HG02571 (cell line): ENCODE data around the gene CCZ1B.
"Not testable (repeated sequence)": the region's sequence is repeated elsewhere in the genome, so short reads cannot be mapped to it uniquely, and the experiment has no call there.

Source experiments
- ATAC-seq: cut with Tn5 transposase; IDR thresholded peaks from one replicate; pipeline ENCODE4 v1.9.1; 2021; ENCODE audit warnings: mild to moderate bottlenecking, moderate library complexity; ENCODE audit not compliant: unreplicated experiment

CCZ1B gene

GRCh38 chr7:6749335-6749734 is 76.7 kb downstream of the CCZ1B start:
- ATAC-seq, result not testable (repeated sequence)
